Measurements from ENCODE around the gene ATP2B2.

ATP2B2 gene

GRCh38 chr3:10505050-10505790, at the start of gene ATP2B2:
ATP2B2 (minus strand) TSS chr3:10505586; CDS start chr3:10449543, 56,043 bp downstream.
- no peak for DNase-seq (ENCODE audit: extremely low read depth, low read depth)
- no peak for TF ChIP-seq CTCF (IDR thresholded peaks at IDR 0.05; ENCODE audit: low read depth, low read length)

- no peak for TF ChIP-seq CTCF (IDR thresholded peaks at IDR 0.05; ENCODE audit: low read depth, low read length)
- no peak for DNase-seq (ENCODE audit: extremely low read depth, low read depth)
Measured at GRCh38 chr3:10554746-10555145, 49.4 kb upstream of the ATP2B2 start.

- no peak for DNase-seq (ENCODE audit: extremely low read depth, low read depth)
- no peak for TF ChIP-seq CTCF (IDR thresholded peaks at IDR 0.05; ENCODE audit: low read depth, low read length)
Measured at GRCh38 chr3:10554236-10554611, 48.8 kb upstream of the ATP2B2 start.

GRCh38 chr3:10553591-10554235, 48.3 kb upstream of the ATP2B2 start:
- no peak for DNase-seq (ENCODE audit: extremely low read depth, low read depth)
- TF ChIP-seq CTCF (IDR thresholded peaks at IDR 0.05; ENCODE audit: low read depth, low read length), result no peak

- no peak for DNase-seq (ENCODE audit: extremely low read depth, low read depth)
- no peak for TF ChIP-seq CTCF (IDR thresholded peaks at IDR 0.05; ENCODE audit: low read depth, low read length)
Measured at GRCh38 chr3:10552631-10552943, 47.2 kb upstream of the ATP2B2 start.

- DNase-seq (ENCODE audit: extremely low read depth, low read depth), result no peak
- no peak for TF ChIP-seq CTCF (IDR thresholded peaks at IDR 0.05; ENCODE audit: low read depth, low read length)
Measured at GRCh38 chr3:10551821-10552630, 46.6 kb upstream of the ATP2B2 start.

GRCh38 chr3:10551139-10551538, 45.8 kb upstream of the ATP2B2 start:
- DNase-seq (ENCODE audit: extremely low read depth, low read depth), result no peak
- no peak for TF ChIP-seq CTCF (IDR thresholded peaks at IDR 0.05; ENCODE audit: low read depth, low read length)

Data from AG09319 (cell line).